ENCODE data around the gene SEC24A. TPM values are rescaled to one million over a fixed set of nuclear protein-coding genes. Genes with fewer than 3 reads are reported as not detected.

SEC24A gene
- total RNA-seq, 1 donor from 2014 or later, result 26.5 TPM

DNA sequence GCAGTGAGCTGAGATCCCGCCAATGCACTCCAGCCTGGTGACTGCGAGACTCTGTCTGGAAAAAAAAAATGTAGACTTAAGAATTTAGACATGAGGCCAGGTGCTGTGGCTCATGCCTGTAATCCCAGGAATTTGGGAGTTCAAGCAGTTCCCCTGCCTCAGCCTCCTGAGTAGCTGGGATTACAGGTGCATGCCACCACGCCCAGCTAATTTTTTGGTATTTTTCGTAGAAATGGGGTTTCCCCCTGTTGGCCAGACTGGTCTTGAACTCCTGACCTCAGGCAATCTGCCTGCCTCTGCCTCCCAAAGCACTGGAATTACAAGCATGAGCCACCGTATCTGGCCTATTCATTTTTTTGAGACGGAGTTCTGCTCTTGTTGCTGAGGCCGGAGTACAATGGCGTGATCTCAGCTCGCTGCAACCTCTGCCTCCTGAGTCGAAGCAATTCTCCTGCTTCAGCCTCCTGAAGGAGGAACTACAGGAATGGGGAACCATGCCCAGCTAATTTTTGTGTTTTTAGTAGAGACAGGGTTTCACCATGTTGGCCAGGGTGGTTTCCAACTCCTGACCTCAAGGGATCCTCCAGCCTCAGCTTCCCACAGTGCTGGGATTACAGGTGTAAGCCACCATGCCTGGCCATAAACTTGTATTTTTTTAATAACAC, 124.0 kb downstream of the SEC24A start:
- peaks cover 40% of the 10 kb centered on the region for H3K36me3 Mint-ChIP-seq (ENCODE audit: low read depth)
- H3K4me3 Mint-ChIP-seq, result no peak overlapping the region
- no peaks in the 10 kb centered on the region for H3K9me3 Mint-ChIP-seq
- no peak overlapping the region for H3K27ac Mint-ChIP-seq
- H3K4me1 Mint-ChIP-seq (ENCODE audit: low read depth), result no peaks in the 10 kb centered on the region
- no peaks in the 10 kb centered on the region for H3K27me3 Mint-ChIP-seq (ENCODE audit: insufficient read depth)
- DNase-seq (ENCODE audit: low spot score), result no peak
- intact Hi-C loops (cut with micrococcal nuclease), result no loop called here

DNA sequence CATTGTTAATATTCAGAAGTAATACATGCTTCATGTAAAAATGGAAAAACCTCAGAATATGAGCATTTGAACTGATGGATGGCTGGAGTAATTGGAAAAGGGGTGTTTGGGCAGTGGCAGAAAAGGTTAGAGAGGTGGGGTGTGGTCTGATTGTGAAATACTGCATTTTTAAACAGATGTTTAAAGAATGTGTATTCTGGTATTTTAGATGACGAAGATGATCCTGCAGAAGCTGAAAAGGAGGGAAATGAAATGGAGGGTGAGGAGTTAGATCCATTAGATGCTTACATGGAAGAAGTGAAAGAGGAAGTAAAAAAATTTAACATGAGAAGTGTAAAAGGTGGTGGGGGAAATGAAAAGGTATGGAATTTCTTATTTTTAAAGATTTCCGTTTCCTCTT, 128.8 kb downstream of the SEC24A start:
- H3K27ac Mint-ChIP-seq, result no peak overlapping the region
- no peak for DNase-seq (ENCODE audit: low spot score)
- H3K36me3 Mint-ChIP-seq (ENCODE audit: low read depth), result peaks cover 43% of the 10 kb centered on the region
- no peak overlapping the region for H3K4me3 Mint-ChIP-seq
- H3K9me3 Mint-ChIP-seq, result no peaks in the 10 kb centered on the region
- no peaks in the 10 kb centered on the region for H3K4me1 Mint-ChIP-seq (ENCODE audit: low read depth)
- no peaks in the 10 kb centered on the region for H3K27me3 Mint-ChIP-seq (ENCODE audit: insufficient read depth)
- intact Hi-C loops (cut with micrococcal nuclease), result no loop called here

Other genes starting within 250 kb of the SEC24A start
- 33.6 and 35.6 TPM in 2 replicates for gene CDKN2AIPNL, start 236.9 kb upstream of the SEC24A start, total RNA-seq
- 70.2 and 74.3 TPM in 2 replicates for gene JADE2, start 123.1 kb upstream of the SEC24A start, total RNA-seq
- gene SAR1B, start 16.0 kb upstream of the SEC24A start, total RNA-seq, result 49.1 and 49.8 TPM in 2 replicates
- gene CAMLG, start 89.8 kb downstream of the SEC24A start, total RNA-seq, result 25.9 and 26.9 TPM in 2 replicates
- 78.3 and 84.4 TPM in 2 replicates for gene DDX46, start 110.0 kb downstream of the SEC24A start, total RNA-seq
- 42.2 and 43.2 TPM in 2 replicates for gene C5orf24, start 197.2 kb downstream of the SEC24A start, total RNA-seq
- 57.1 and 67.2 TPM in 2 replicates for gene TXNDC15, start 225.6 kb downstream of the SEC24A start, total RNA-seq